ENCODE data around the gene CHEK1.
A peak's percentile ranks its signal among the peaks of the same experiment; 100 is the strongest.

CHEK1 gene

DNA sequence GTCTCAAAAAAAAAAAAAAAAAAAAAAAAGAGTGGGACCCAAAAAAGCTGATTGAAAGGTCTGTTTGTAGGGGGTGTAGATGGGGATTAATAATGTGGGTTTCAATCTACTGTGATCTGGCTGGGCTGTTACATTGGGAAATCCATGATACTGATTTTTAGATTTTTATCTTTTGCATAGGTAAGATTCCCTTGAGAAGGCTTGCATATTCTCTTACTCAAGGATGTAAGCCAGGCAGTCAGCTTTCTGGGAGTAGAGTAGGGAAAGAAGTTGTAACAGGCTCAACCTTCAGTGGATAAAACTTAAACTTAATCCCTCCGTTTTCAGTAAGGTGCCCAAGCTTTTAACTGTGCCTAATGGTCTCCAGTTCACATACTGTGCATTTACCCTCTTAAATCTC, 1.9 kb upstream of the CHEK1 start:
- DNase-seq (ENCODE audit: insufficient read length, low spot score): no peak
- TF ChIP-seq POLR2A (IDR thresholded peaks at IDR 0.05; ENCODE audit: low read depth, low read length): no peak
- no peak for TF ChIP-seq POU2F2 (IDR thresholded peaks at IDR 0.05; ENCODE audit: low read depth, low read length)
- no peak for TF ChIP-seq PAX5 (IDR thresholded peaks at IDR 0.05; ENCODE audit: insufficient read depth, low read length, severe bottlenecking)
- TF ChIP-seq POLR2AphosphoS5 (IDR thresholded peaks at IDR 0.05; ENCODE audit: low read depth, low read length): no peak
- TF ChIP-seq TAF1 (IDR thresholded peaks at IDR 0.05; ENCODE audit: low read depth, low read length): no peak
- TF ChIP-seq SPI1 (IDR thresholded peaks at IDR 0.05; ENCODE audit: low read depth, low read length): no peak
- no peak for FAIRE-seq

DNA sequence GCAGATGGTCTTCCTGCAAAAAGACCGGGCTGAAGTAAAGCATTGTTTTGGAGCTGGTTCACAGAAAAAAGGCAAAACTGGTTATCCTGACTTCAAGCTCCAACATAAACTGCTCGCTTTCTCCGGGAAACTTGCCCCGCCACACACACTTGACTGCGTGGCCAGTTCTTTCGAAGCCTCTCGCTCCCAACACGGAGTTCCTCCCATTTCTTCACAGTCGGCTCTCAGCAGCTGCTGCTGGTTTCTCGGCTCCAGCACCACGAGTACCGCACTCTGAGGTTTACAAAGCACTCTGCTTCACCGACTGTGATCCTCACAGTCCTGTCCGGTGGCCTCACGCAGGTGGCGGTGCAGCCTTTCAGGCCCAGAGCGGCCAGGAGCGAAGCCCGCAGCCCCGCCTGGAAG, 264 bp downstream of the CHEK1 start:
- DNase-seq (ENCODE audit: insufficient read length, low spot score) (no peak), FAIRE-seq (no peak)

GRCh38 chr11:125625630-125626287, 796 bp downstream of the CHEK1 start:
- DNase-seq (ENCODE audit: insufficient read length, low spot score) (peak; percentile 66), FAIRE-seq (peak; percentile 96)
- no peak for TF ChIP-seq SPI1 (IDR thresholded peaks at IDR 0.05; ENCODE audit: low read depth, low read length)
- TF ChIP-seq POU2F2 (IDR thresholded peaks at IDR 0.05; ENCODE audit: low read depth, low read length): no peak; the same call in 1 of the 2 replicates
- TF ChIP-seq POLR2A (IDR thresholded peaks at IDR 0.05; ENCODE audit: low read depth, low read length): peak; percentile 82
- TF ChIP-seq TAF1 (IDR thresholded peaks at IDR 0.05; ENCODE audit: low read depth, low read length): peak; percentile 94
- peak; percentile 78; the same call in 1 of the 2 replicates for TF ChIP-seq POLR2AphosphoS5 (IDR thresholded peaks at IDR 0.05; ENCODE audit: low read depth, low read length)

More for the DNA sequence above, 264 bp downstream of the CHEK1 start:
- TF ChIP-seq POLR2AphosphoS5 (IDR thresholded peaks at IDR 0.05; ENCODE audit: low read depth, low read length): peak; percentile 69; the same call in 1 of the 2 replicates
- TF ChIP-seq POLR2A (IDR thresholded peaks at IDR 0.05; ENCODE audit: low read depth, low read length): no peak
- no peak for TF ChIP-seq TAF1 (IDR thresholded peaks at IDR 0.05; ENCODE audit: low read depth, low read length)
- 0 out of 2 replicates have a peak, but pooled peaks have one; percentile 6 for TF ChIP-seq SPI1 (IDR thresholded peaks at IDR 0.05; ENCODE audit: low read depth, low read length)

DNA sequence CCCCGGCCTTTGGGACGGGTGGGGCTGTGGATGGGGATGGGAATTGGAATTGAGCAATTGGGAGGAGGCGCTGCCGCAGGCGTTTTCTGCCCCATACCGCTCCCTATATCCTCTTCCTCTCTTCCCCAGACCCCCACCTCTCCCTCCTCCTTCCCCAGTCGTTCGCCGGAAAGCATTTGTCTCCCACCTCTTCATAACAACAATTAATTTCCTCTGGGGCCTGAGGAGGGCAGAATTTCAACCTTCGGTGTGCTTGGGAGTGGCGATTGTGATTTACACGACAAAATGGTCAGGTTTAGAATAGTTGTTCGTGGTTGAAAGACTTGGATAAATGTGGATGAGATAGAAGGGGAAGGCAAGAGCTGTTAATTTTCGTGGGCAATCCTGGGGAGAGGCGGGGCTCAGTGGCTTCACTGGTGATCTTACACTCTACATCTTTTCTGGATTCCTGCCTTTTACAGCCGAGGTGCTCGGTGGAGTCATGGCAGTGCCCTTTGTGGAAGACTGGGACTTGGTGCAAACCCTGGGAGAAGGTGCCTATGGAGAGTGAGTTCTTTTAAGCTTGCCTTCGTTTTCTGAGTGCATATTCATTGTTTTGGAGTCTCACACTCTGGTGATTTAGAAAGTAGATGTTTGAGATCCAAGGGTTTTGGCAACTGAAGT, 1.5 kb downstream of the CHEK1 start:
- peak; percentile 10 for DNase-seq (ENCODE audit: insufficient read length, low spot score)
- FAIRE-seq: peak; percentile 54
- TF ChIP-seq SPI1 (IDR thresholded peaks at IDR 0.05; ENCODE audit: low read depth, low read length) (no peak), POLR2A (IDR thresholded peaks at IDR 0.05; ENCODE audit: low read depth, low read length) (no peak), POU2F2 (IDR thresholded peaks at IDR 0.05; ENCODE audit: low read depth, low read length) (no peak), POLR2AphosphoS5 (IDR thresholded peaks at IDR 0.05; ENCODE audit: low read depth, low read length) (no peak), PAX5 (IDR thresholded peaks at IDR 0.05; ENCODE audit: insufficient read depth, low read length, severe bottlenecking) (no peak), TAF1 (IDR thresholded peaks at IDR 0.05; ENCODE audit: low read depth, low read length) (no peak)

DNA sequence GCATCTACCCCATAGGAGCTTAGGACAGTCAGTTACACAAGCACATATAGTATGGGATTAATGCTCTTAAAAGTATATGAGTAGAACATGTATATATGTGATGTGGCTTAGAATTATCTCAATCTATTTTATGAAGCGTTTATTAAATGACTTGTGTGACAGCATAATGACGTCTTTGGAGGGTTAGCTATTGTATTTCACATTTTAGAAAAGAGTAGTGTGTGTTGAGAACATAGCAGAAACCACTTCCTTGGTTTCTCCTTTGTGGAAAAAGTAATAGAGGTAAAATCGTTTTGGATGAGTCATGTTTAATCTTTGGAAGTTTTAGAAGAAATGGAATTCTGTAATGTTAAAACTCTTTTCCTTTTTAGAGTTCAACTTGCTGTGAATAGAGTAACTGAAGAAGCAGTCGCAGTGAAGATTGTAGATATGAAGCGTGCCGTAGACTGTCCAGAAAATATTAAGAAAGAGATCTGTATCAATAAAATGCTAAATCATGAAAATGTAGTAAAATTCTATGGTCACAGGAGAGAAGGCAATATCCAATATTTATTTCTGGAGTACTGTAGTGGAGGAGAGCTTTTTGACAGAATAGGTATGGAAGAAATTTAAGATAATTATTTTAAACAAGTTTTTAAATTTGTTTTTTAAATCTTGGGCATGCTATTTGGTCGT, 2.4 kb downstream of the CHEK1 start:
- DNase-seq (ENCODE audit: insufficient read length, low spot score) (no peak), FAIRE-seq (no peak)
- TF ChIP-seq POLR2AphosphoS5 (IDR thresholded peaks at IDR 0.05; ENCODE audit: low read depth, low read length): no peak
- no peak for TF ChIP-seq POLR2A (IDR thresholded peaks at IDR 0.05; ENCODE audit: low read depth, low read length)
- no peak for TF ChIP-seq PAX5 (IDR thresholded peaks at IDR 0.05; ENCODE audit: insufficient read depth, low read length, severe bottlenecking)

DNA sequence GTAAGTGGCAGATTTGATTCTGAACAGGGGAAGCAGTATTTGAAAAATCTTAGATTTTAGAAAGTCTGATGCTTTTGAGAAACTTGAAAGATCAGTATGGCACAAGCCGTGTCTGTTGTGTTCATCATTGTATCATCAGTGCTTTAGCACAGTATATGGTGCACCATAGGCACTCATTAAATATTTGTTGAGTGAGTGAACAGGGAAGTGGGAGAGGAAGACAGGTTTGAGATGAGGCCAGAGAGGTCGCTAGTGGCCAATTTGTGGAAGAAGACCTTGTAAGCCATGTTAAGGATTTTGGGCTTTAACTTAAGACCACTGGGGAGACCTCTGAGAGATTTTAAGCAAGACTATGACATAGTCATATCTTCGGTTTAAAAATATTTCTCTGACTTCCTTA, 12.9 kb downstream of the CHEK1 start:
- FAIRE-seq (no peak), DNase-seq (ENCODE audit: insufficient read length, low spot score) (no peak)
- TF ChIP-seq POLR2AphosphoS5 (IDR thresholded peaks at IDR 0.05; ENCODE audit: low read depth, low read length): no peak
- no peak for TF ChIP-seq POLR2A (IDR thresholded peaks at IDR 0.05; ENCODE audit: low read depth, low read length)
- no peak for TF ChIP-seq SPI1 (IDR thresholded peaks at IDR 0.05; ENCODE audit: low read depth, low read length)

DNA sequence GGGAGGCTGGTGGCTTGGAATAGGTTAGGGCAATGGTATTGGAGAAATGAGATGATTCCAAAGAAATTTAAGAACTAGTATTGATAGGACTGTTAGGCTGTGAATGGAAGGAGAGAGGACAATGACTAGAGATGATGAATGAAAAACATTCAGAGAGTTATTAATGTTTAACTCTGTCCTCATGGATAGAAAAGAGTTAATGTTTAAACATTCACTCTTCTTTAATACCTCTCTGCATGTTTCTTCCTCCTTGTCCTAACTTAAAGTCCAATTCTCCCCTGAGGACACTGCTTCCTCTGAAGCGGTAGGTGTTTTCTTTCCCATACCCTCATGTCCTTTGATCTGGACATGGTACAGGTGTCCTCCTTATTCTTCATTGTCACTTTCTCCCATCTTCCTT, 13.4 kb downstream of the CHEK1 start:
- FAIRE-seq (no peak), DNase-seq (ENCODE audit: insufficient read length, low spot score) (no peak)
- TF ChIP-seq TAF1 (IDR thresholded peaks at IDR 0.05; ENCODE audit: low read depth, low read length) (no peak), POLR2AphosphoS5 (IDR thresholded peaks at IDR 0.05; ENCODE audit: low read depth, low read length) (no peak), POLR2A (IDR thresholded peaks at IDR 0.05; ENCODE audit: low read depth, low read length) (no peak), PAX5 (IDR thresholded peaks at IDR 0.05; ENCODE audit: insufficient read depth, low read length, severe bottlenecking) (no peak), SPI1 (IDR thresholded peaks at IDR 0.05; ENCODE audit: low read depth, low read length) (no peak), POU2F2 (IDR thresholded peaks at IDR 0.05; ENCODE audit: low read depth, low read length) (no peak)

GRCh38 chr11:125645871-125646270, 20.9 kb downstream of the CHEK1 start:
- TF ChIP-seq TAF1 (IDR thresholded peaks at IDR 0.05; ENCODE audit: low read depth, low read length): no peak
- no peak for TF ChIP-seq POU2F2 (IDR thresholded peaks at IDR 0.05; ENCODE audit: low read depth, low read length)
- no peak for TF ChIP-seq PAX5 (IDR thresholded peaks at IDR 0.05; ENCODE audit: insufficient read depth, low read length, severe bottlenecking)
- no peak for TF ChIP-seq POLR2A (IDR thresholded peaks at IDR 0.05; ENCODE audit: low read depth, low read length)
- no peak for DNase-seq (ENCODE audit: insufficient read length, low spot score)

GRCh38 chr11:125649465-125650166, 24.7 kb downstream of the CHEK1 start:
- DNase-seq (ENCODE audit: insufficient read length, low spot score) (no peak), FAIRE-seq (no peak)
- TF ChIP-seq PAX5 (IDR thresholded peaks at IDR 0.05; ENCODE audit: insufficient read depth, low read length, severe bottlenecking): no peak
- TF ChIP-seq TAF1 (IDR thresholded peaks at IDR 0.05; ENCODE audit: low read depth, low read length): no peak
- no peak for TF ChIP-seq POU2F2 (IDR thresholded peaks at IDR 0.05; ENCODE audit: low read depth, low read length)
- TF ChIP-seq POLR2AphosphoS5 (IDR thresholded peaks at IDR 0.05; ENCODE audit: low read depth, low read length): no peak
- TF ChIP-seq SPI1 (IDR thresholded peaks at IDR 0.05; ENCODE audit: low read depth, low read length): no peak
- TF ChIP-seq POLR2A (IDR thresholded peaks at IDR 0.05; ENCODE audit: low read depth, low read length): no peak

More at GRCh38 chr11:125645871-125646270, 20.9 kb downstream of the CHEK1 start:
- FAIRE-seq: no peak
